Measurements from ENCODE around the gene SDF4. TPM values are rescaled to one million over a fixed set of nuclear protein-coding genes. Genes with fewer than 3 reads are reported as not detected.
A peak's percentile ranks its signal among the peaks of the same experiment; 100 is the strongest.

Gene SDF4
- total RNA-seq, 1 experiment from 2014 or later: 111 TPM

DNA sequence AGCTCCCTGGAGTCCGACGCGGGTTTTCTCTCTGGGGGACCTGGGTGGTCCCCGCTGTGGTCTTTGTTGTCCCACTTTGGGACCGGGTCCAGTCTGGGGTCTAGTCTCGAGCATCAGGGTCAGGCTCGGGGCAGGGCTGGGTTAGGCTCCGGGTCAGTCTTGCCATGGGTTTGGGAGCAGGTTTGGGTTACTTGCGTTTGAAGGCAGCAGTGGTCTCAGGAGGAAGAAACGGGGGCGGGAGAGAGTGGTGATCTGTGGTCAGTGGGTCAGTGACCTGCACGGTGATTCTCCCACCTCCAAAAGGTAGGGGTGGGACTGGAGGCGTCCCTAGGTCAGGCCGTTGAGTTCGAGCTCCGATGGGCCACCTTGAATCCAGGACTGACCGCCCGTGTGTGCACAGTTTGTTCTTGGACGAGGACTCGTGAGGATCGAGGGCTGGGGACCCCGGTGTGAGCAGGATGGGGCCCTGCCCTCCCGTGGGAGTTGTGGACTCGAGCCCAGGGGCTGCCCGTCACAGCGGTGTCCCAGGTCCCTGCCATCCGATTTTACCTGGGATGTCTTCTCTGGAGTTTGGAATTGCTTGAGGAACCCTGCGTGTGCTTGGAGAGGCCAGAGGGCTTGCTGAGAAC, 2.5 kb upstream of the SDF4 start:
- DNase-seq (ENCODE audit: low read depth): no peak
- in situ Hi-C loops (cut with HindIII; ENCODE audit: low pct_unique_long_range_greater_than_20kb, low sequenced_read_pairs): no loop called here

DNA sequence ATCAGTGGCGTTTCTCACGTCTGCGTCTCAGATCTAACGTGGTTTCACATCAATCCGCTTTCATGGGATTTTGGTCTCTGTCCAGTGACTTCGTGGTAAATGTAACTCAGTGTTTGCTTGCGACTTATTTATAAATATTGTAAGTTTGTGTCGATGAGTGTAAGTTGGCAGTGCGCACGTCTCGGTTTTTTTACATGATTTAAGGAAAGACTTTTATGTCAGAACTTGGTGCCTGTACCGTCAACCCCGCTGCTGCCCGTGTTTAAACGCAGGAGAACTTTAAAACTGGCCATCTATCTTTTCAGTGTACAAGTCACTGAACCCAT, 1.7 kb upstream of the SDF4 start:
- in situ Hi-C loops (cut with HindIII; ENCODE audit: low pct_unique_long_range_greater_than_20kb, low sequenced_read_pairs): no loop called here

DNA sequence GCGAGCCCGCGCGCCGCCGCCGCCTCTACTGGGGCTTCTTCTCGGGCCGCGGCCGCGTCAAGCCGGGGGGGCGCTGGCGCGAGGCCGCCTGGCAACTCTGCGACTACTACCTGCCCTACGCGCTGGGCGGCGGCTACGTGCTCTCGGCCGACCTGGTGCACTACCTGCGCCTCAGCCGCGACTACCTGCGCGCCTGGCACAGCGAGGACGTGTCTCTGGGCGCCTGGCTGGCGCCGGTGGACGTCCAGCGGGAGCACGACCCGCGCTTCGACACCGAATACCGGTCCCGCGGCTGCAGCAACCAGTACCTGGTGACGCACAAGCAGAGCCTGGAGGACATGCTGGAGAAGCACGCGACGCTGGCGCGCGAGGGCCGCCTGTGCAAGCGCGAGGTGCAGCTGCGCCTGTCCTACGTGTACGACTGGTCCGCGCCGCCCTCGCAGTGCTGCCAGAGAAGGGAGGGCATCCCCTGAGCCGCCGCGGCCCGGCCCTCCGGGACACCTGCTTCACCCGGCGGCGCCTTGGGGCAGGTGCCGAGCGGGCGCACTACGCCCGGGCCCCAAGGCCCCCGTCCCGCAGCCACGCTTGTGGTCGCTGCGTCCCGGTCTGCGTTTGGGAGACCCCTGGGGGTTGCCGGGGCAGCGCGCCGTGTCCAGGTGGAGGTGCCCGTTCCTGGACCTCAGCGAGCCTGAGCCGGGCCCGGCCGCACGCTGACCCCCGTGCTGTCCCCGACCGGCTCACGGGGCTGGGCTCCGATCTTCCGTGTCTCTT, 1.2 kb upstream of the SDF4 start:
- DNase-seq (ENCODE audit: low read depth): no peak
- in situ Hi-C loops (cut with HindIII; ENCODE audit: low pct_unique_long_range_greater_than_20kb, low sequenced_read_pairs): no loop called here

More for the DNA sequence above, 1.7 kb upstream of the SDF4 start:
- DNase-seq (ENCODE audit: low read depth): no peak

DNA sequence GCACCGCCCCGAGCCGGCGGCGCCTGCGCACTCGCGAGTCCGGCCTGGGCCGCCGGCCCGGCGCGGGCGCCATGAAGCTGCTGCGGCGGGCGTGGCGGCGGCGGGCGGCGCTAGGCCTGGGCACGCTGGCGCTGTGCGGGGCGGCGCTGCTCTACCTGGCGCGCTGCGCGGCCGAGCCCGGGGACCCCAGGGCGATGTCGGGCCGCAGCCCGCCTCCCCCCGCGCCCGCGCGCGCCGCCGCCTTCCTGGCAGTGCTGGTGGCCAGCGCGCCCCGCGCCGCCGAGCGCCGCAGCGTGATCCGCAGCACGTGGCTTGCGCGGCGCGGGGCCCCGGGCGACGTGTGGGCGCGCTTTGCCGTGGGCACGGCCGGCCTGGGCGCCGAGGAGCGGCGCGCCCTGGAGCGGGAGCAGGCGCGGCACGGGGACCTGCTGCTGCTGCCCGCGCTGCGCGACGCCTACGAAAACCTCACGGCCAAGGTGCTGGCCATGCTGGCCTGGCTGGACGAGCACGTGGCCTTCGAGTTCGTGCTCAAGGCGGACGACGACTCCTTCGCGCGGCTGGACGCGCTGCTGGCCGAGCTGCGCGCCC, 501 bp upstream of the SDF4 start, which contains the start of gene B3GALT6:
B3GALT6 (plus strand) TSS at position 30 of the 588 bp plus-strand sequence; CDS start at position 72, 42 bp downstream.
- DNase-seq (ENCODE audit: low read depth): no peak
- in situ Hi-C loops (cut with HindIII; ENCODE audit: low pct_unique_long_range_greater_than_20kb, low sequenced_read_pairs): no loop called here

DNA sequence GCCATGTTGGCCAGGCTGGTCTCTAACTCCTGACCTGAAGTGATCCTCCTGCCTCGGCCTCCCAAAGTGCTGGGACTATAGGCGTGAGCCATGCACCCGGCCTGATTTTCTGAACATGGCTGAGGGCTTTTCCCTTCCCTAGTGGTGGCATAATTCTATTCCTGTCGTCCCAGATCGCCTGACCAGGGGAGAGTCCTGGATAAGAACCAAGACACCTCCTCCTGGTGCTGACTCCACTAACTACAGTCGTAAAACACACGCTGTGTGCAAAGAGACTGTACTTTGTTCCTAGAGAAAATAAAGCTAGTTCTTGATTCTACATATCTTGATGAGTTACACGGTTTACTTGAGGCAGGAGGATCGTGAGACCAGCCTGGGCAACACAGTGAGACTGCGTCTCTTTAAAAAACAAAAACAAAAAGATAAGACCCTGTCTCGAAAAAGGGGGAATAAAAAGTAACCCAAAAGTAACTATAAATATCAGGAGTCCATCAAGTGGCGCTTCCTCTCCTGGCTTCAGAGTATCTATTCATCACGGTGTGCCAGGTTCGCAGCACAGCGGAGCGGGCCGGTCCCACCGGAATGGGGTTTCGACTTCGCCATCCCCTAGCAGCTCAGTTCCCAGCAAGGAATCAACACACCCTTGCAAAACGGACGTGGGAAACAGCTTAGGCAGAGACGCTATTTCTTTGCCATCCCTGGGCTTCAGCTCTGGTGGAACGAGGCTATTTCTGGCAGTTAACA, 973 bp downstream of the SDF4 start:
- in situ Hi-C loops (cut with HindIII; ENCODE audit: low pct_unique_long_range_greater_than_20kb, low sequenced_read_pairs): no loop called here

DNA sequence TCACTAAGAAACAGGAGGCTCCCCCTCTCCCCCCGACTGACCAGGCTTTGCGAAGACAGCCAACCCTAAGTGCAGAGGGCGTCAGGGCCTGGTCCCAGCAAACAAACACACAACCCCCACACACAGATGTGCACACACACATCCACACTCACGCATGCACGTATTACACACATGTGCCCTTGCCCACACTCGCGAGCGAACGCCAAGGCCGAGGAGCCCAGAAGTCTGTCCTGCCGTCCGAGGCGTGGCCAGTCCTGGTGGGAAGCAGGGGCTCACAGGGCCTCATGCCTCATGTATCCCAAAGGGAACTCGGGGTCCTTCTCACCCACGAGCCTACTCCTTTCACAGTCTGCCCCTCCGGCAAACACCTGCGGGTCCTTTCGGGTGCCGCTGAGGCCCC, 2.0 kb downstream of the SDF4 start:
- DNase-seq (ENCODE audit: low read depth): no peak
- in situ Hi-C loops (cut with HindIII; ENCODE audit: low pct_unique_long_range_greater_than_20kb, low sequenced_read_pairs): no loop called here

More for the DNA sequence above, 973 bp downstream of the SDF4 start:
- DNase-seq (ENCODE audit: low read depth): peak; percentile 43

DNA sequence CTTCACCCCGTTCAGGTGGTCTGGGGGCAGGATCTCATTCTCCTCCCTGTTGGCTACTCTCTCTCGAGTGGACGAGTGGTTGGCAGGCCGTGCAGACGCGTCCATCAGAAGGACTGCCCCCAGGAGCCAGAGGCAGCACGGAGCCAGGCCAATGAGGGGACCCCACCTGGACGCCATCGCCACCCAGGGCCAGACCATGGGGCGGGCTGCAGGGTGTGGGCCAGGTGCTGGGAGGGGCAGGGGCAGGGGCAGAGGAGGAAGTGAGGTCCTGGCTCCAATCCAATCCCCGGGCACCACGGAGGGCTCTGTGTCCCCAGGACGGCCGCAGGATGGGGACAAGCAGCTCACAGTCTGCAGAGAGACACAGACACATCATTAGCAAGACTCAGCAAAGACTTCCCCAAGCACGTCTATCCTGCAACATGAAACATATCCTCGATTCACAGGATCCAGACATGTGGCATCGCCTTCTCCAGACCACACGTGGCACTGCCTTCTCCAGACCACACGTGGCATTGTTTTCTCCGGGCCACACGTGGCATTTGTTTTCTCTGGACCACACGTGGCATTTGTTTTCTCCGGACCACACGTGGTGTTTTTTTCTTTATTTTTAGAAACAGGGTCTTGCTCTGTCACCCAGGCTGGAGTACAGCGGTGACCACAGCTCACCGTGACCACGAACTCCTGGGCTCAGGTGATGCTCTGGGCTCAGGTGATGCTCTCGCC, 3.0 kb downstream of the SDF4 start:
- no peak for DNase-seq (ENCODE audit: low read depth)
- in situ Hi-C loops (cut with HindIII; ENCODE audit: low pct_unique_long_range_greater_than_20kb, low sequenced_read_pairs): no loop called here

DNA sequence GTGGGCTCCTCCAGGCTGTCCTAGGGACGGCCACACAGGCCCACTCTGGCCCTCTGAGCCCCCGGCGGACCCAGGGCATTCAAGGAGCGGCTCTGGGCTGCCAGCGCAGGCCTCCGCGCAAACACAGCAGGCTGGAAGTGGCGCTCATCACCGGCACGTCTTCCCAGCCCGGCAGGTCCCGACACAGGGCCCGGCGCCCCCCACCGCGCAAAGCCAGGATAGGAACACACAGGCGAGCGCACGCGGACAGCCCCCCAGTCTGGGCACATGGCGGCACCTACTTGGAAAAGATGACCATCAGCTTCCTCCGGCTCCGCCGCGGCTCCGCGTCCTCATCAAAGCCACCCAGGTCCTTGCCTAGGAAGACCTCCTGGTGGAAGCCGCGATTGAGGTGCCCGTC, 3.6 kb downstream of the SDF4 start:
- DNase-seq (ENCODE audit: low read depth): no peak
- in situ Hi-C loops (cut with HindIII; ENCODE audit: low pct_unique_long_range_greater_than_20kb, low sequenced_read_pairs): no loop called here

DNA sequence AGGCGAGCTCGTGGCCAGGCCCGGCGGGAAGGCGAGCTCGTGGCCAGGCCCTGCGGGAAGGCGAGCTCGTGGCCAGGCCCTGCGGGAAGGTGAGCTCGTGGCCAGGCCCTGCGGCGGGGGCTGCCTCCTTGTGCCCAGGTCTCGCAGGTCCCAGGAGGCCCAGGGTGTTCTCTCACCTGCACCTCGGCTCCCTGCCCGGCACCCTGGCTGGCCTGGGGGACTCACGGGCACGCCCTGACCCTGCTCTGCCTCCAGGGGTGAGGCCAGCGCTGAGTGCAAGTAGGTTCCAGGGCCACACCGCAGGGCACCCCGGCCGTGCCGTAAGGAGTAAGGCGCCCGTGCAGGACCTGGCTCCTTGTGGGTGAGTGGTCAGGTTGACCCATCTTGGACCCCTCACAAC, 4.4 kb downstream of the SDF4 start:
- in situ Hi-C loops (cut with HindIII; ENCODE audit: low pct_unique_long_range_greater_than_20kb, low sequenced_read_pairs): no loop called here
- no peak for DNase-seq (ENCODE audit: low read depth)

DNA sequence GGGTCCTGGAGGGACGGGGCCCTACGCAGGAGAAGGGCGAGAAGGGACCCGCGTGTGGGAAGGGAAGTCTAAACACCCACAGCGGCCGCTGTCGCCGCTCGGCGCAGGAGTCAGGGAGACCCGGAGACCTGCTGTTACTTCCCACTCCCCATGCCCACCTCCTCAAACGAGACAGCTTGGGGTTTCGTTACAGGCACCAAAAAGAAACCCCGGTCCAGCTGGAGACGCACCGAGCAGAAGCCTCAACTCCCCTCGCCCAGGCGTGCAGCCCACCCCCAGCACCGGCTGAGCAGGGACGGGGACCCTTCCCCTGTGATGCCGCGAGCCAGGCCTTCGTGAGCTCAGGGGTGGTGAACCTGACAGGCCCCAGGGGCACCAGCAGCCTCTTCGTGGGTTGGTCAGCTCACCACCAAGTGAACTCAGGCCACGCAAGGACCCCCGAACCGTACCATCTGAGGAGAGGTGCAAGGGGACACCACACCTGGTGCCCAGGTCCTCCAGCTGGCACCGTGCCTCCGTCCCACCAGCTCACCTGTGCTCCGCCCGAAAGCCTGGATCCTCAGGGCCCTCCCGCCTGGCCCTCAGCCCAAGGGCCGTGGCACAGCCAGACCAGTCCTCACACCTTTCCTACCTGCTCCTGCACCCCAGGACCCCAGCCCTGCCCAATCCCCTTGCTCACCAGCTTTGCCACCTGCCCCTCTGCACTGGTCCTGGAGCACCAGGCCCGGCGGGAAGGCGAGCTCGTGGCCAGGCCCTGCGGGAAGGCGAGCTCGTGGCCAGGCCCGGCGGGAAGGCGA, 5.0 kb downstream of the SDF4 start:
- in situ Hi-C loops (cut with HindIII; ENCODE audit: low pct_unique_long_range_greater_than_20kb, low sequenced_read_pairs): no loop called here
- DNase-seq (ENCODE audit: low read depth): no peak

DNA sequence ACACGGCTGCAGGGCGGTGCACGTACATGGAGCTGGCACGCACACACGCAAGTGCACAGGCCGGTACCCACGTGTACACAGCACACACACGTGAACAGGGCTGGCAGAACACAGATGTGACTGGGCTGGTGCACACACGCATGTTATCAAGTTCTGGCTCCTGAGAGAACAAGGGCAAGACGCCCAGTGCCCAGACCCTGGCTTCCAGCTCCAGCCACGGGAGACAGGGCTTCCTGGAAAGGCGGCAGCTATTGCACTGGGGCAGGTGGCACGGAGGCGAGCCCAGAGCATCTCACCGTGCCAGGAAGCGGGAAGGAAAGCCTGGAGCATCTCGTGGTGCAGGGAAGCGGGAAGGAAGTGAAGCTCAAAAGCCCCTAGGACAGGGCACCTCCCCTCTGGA, 5.9 kb downstream of the SDF4 start:
- in situ Hi-C loops (cut with HindIII; ENCODE audit: low pct_unique_long_range_greater_than_20kb, low sequenced_read_pairs): no loop called here
- no peak for DNase-seq (ENCODE audit: low read depth)

DNA sequence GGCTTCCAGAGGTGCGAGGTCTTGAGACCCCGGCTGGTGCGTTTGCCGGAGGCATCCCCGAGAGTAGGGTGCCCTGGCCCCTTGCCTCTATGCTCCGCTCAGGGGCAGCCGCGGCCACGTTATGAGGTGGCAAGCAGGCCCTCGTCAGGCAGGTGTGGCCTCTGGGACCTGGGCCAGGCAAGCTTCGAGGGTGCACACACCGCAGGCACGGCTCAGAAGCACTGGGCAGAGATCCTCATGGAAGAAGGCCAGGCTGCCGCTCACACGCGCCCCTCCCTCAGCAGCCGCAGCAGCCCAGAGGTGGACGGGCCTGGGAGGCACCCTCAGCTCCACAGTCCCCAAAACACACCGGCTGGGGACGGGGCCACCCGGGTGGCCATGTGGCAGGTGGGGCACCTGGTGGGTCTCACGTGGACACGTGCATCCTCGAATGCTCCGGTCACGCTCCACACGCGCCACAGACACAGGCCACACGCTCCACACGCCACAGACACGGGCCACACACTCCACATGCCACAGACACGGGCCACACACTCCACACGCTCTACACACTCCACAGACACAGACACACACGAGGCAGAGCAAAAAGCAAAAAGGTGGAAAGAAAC, 6.5 kb downstream of the SDF4 start:
- no peak for DNase-seq (ENCODE audit: low read depth)
- in situ Hi-C loops (cut with HindIII; ENCODE audit: low pct_unique_long_range_greater_than_20kb, low sequenced_read_pairs): no loop called here

DNA sequence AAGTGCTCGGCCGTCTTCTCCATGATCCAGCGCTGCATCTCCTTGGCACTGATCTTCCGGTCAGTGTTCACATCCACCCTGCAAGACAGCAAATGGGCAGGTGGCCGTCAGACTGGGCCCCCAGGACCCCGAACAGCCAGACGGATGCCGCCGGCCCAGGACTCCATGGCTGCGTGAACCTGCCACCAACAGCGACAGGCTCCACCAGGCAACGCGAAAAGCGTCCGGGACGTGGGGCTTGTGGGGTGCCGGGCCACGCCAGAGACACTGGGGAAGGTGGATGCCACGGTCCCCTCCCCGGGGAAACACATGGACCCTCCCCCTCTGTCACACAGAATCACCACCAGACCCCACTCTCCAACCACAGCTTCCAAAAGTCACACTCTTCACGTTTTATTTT, 7.9 kb downstream of the SDF4 start:
- no peak for DNase-seq (ENCODE audit: low read depth)
- in situ Hi-C loops (cut with HindIII; ENCODE audit: low pct_unique_long_range_greater_than_20kb, low sequenced_read_pairs): no loop called here

DNA sequence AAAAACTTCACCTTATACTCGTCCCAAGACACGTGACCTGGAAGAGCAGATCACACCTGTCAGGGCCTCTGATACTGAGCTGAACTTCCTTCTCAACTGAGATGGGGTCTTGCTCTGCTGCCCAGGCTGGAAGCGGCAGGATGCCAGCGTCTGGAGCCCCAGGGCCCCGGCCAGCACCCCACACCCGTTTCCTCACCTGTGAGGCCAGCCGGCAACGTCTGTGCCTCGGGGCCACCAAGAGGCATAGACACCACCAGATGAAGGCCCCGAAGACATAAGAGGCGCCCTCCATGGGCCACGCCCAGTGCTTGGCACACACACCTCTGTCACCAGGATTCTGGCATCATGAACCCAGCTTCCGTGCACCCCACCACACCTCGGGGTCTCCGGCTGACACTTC, 8.5 kb downstream of the SDF4 start:
- in situ Hi-C loops (cut with HindIII; ENCODE audit: low pct_unique_long_range_greater_than_20kb, low sequenced_read_pairs): no loop called here

DNA sequence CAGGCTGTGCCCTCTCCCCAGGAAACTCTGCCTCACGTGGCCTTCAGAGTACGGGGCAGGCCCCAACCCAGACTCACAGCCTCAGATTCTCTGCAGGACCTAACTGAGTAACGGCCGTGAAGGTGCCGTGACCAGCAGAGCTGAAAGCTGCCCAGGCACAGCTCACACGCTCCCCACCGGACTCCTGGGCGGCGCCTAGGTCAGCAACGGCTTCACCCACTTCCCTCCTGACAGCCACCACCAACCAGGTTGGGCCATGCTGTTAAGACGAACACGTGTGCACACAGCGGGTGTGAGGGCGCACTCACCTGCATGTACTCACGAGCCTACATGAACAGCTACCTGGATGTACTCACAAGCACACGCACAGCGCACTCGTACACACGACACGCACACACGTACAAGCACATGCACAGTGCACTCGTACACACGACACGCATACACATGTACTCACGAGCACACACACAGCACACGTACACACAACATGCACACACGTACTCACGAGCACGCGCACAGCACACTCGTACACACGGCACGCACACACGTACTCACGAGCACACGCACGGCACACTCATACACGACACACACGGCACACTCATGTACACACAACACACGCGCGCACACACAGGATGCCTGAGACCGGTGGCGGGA, 9.1 kb downstream of the SDF4 start:
- in situ Hi-C loops (cut with HindIII; ENCODE audit: low pct_unique_long_range_greater_than_20kb, low sequenced_read_pairs): no loop called here

More for the DNA sequence above, 8.5 kb downstream of the SDF4 start:
- DNase-seq (ENCODE audit: low read depth): no peak

DNA sequence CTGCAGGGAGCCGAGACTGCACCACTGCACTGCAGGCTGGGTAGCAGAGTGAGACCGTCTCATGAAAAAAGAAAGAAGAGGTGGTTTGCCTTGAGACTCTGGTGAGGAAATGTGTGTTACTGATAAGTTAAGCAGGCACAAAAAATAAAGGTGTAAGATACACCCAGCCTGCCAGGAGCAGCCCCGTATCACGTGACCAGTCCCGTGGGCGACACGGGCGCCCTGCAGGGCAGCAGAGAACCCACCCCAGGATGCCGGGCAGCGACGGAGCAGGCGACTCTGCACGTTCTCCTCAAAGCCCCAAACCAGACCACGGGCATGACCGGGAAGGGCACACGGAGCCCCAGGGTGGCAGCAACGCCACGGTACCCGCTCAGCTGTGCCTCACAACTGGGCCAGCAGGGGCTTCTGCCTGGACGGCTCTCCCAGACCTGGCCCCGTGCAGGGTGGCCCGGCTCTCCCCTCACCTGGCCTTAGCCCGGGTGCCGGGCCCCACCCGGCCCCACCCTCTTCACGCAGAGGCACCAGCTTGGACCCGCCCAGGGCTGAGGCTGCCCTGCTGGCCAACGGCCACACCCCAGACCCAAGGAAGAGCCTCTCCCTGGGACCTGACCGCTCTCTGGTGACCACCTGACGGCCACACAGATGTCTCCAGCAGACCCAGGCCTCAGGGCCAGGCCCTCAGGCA, 9.8 kb downstream of the SDF4 start:
- in situ Hi-C loops (cut with HindIII; ENCODE audit: low pct_unique_long_range_greater_than_20kb, low sequenced_read_pairs): no loop called here
- DNase-seq (ENCODE audit: low read depth): no peak

More for the DNA sequence above, 9.1 kb downstream of the SDF4 start:
- DNase-seq (ENCODE audit: low read depth): no peak
